ENCODE measurements around the gene UBASH3A. TPM values are rescaled to one million over a fixed set of nuclear protein-coding genes. Genes with fewer than 3 reads are reported as not detected.

The UBASH3A gene
- polyA plus RNA-seq, 3 donors: not detected

DNA sequence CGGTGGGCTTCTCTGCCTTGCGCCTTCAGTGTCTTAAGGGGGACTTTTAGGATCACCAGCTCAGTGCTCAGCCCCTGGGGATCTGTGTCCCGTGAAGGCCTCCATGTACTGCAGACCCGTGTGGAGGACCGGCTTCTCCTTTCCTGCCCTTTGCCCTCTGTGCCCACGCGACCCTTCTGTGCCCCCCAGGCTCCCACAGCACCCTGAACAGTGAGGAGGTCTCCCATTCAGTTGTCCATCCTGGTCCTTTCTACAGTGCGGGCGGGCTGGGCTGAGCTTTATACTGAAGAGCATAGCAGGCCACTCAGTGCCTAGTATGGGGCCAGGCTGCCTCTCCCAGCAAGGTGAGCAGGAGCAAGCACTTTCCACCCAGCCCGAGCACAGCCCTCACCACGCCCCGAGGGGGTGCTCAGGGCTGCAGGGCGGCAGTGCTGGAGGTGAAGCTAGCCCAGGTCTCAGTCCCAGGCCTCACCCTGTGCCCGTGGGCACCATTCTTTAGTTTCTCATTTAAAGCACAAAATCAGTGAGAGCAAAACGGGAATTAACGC is 29.7 kb upstream of the UBASH3A start:
- no peak for DNase-seq (ENCODE audit: extremely low read depth in 1 of 11, low read depth in 9 of 11, low spot score in 4 of 11)

DNA sequence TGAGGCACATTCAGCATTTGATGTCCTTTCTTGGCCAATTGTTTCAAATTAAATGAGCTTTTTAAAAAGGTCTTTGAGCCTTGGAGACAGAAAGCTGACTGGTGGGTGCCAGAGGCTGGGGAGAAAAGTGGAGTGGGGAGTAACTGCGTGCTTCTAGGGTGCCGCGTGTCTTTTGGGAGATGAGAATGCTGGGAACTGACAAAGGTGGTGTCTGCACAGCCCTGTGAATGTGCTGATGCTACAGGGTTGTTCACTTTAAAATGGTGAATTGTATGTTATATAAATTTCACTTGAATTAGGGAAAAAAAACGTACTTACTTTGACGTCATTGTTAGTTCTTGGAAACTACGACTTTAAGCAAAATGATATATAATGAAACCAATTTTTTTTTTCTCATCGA is 29.2 kb upstream of the UBASH3A start:
- no peak for DNase-seq (ENCODE audit: extremely low read depth in 1 of 11, low read depth in 9 of 11, low spot score in 4 of 11)

DNA sequence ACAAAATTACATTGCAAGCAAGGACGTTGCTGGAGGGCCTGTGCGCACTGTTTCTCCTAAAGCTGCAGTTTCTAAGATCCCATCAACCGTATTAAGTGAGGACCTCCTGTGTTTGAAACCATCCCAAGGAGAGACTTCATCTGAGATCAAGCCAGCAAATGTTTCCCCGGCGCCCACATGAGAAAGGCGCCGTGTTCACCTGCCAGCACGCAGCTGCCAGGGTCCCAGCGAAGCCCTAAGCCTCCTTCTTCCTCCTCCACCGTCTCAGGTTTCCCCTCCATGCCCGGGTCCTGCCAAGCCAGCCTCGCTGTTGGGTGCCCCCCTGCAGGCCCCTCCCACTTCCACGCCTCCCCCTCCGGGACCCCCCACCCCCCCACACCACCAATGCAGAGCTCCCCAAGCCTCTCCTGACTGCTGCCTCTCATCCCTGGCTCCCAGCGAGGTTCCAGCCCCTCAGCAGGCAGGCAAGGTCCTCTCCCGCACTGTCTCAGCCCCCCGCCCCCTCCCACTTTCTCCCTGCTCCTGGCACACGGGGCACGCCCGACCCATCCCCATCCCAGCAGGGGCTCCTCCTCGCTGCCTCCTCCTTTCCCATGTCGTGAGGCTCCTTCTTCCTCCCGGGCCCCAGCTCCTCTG is 28.7 kb upstream of the UBASH3A start:
- DNase-seq (ENCODE audit: extremely low read depth in 1 of 11, low read depth in 9 of 11, low spot score in 4 of 11): no peak

DNA sequence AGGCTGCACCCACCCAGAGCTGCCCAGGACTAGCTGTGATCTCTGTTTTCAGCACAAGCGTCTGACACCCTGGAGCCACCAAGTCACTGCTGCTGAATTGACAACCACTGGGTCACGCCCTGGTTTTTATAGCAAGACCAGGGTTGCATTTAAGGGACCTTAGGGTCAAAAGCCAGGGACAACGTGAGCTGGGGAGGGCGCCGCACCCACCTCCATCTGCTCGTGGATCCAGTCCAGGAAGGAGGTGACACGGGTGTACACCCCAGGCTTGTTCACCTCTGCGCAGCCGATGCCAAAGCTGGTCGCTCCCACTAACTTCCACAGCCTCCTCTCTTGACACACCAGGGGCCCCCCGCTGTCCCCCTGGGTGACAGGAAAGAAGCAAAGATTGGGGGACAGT is 28.2 kb upstream of the UBASH3A start:
- DNase-seq (ENCODE audit: extremely low read depth in 1 of 11, low read depth in 9 of 11, low spot score in 4 of 11): no peak

DNA sequence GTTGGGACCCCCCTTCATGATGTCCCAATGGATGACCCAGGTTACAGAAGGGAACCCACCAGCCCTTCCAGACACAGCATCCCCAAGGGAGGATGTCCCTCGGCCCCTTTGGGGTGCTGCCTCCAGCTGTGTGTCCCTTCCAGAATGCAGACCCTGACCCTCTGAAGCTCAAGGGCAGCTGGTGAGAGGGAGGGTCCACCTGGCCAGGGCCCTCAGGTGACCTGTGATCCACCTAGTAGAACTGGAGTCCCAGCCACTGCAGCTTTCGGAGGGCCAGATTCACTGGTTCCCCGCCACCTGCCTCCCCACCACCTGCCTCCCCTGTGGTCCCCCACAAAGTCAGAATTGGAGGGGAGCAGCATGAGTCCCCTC is 27.8 kb upstream of the UBASH3A start:
- DNase-seq (ENCODE audit: extremely low read depth in 1 of 11, low read depth in 9 of 11, low spot score in 4 of 11): no peak

DNA sequence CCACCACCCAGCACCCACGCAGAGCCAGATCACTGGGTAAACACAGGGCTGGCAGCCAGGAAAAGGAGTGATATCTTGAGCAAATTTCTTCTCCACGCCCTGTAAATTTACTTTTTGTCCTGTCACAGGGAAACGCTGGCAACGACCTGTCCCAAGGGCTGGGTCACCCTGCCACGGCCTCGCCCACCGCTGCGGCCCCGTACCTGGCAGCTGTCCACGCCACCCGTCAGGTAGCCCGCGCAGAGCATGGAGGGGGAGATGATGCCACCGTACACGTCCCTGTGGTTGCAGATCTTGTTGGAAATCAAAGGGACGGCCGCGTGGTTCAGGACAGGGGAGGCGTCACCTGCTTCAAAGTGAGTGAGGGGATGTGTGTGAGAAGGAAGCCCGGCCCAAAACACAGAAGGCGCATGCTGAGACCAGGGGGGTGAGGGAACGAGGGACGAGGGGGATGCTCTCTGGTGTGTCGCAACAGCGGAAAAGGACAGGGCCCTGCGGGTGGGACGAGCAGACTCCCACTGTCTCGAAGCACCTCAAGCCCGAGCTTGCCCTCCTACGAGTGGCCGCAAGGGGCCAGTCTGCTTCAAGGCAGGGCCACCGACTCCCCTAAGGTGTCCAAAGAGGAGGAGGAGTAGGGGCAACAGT is 27.2 kb upstream of the UBASH3A start:
- no peak for DNase-seq (ENCODE audit: extremely low read depth in 1 of 11, low read depth in 9 of 11, low spot score in 4 of 11)

DNA sequence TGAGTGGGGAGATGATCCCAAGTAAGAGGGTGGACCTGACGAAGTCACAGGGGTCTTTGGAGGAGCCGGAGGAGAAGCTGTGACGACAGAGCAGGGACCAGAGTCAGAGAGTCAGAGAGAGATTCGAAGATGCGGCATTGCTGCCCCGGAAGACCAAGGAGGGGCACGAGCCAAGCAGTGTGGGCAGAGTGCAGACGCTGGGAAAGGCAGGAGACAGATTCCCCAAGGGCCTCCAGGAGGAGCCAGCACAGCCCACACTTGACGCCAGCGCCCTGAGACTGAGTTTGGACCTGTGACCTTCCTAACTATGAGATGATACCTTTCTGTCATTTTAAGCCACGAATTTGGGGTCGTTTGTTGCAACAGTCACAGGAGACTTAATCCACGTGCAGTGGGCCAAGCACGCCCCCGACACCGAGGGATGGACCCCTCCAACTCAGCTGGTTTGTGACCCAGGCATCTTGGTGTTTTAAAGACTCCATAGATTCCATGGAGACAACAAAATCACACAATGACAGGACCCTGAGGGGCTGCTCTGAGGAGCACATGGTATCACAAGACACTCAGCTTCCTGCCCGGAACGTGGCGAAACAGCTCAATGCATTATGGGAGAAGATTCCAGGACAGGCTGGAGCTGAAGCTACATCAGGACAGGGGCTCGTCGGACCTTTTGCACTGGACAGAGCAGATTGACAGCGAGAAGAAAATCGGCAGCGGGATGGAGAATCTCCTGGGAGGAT is 26.3 kb upstream of the UBASH3A start:
- DNase-seq (ENCODE audit: extremely low read depth in 1 of 11, low read depth in 9 of 11, low spot score in 4 of 11): no peak

DNA sequence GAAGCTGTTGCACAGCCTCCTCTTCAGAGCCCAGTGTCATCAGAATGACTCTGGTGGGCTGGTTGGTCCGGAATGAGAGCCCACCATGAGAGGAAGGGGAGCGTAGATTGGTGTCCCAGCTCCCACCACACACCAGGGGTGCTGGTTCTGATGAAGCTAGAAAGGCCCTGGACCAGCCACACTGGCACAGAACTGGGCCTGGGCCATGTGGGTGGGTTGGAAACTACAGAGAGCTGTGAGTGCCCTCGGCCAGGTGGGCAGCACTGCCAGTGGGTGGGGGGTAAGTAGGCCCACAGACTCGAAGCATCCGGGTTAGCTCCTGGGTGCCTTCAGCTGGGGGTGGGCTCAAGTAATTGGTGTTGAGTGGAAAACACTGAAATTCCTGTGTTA is 25.8 kb upstream of the UBASH3A start:
- no peak for DNase-seq (ENCODE audit: extremely low read depth in 1 of 11, low read depth in 9 of 11, low spot score in 4 of 11)

DNA sequence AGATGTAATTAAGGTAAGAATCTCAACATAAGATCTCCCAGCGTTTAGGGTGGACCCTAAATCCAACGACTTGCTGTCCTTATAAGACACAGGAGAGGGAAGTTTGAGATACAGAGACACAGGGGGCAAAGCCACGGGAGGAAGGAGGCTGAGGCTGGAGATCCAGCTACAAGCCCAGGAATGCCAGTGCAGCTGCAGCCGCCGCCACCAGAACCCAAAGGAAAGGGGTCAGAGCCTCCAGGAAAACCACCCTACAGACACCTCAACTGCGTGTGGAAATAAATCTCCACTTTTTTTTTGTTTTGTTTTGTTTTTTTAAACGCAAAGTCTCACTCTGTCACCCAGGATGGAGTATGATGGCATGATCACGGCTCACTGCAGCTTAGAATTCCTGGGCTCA is 25.3 kb upstream of the UBASH3A start:
- DNase-seq (ENCODE audit: extremely low read depth in 1 of 11, low read depth in 9 of 11, low spot score in 4 of 11): no peak

DNA sequence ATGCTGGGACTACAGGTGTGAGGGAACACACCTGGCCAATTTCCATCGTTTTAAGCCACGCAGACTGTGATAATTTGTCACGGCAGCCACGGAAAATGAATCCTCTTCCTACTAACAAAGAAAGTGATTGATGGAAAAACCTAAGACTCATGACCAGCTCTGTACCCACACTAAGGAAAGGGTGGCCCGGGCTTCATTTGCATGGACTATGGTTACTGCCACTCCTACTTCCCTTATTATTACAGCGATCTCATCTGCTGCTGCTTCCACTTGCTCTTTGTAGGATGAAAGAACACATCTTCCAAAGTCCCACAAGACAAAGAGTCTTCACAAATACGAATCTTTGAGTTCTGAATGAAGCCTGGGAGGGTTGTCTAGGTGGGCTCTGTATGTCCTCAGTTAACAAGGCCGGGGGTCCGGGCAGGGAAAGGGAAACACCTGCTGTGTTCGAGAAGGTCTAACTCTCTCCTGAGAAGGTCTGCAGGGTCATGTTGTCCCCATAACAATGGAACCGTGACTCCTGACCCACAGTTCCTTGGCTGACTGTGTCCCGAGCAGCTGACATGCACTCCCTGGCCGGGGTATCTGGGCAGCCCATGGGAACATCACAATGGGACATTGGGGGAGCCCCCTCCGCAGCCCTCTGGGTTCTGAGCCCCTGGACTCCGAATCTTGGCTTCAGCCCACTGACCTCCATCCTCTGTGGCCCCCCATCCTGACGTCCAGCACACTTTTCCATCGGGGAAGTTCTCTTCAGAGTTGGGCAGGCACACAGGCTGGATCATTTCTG is 24.1 kb upstream of the UBASH3A start:
- DNase-seq (ENCODE audit: extremely low read depth in 1 of 11, low read depth in 9 of 11, low spot score in 4 of 11): no peak

DNA sequence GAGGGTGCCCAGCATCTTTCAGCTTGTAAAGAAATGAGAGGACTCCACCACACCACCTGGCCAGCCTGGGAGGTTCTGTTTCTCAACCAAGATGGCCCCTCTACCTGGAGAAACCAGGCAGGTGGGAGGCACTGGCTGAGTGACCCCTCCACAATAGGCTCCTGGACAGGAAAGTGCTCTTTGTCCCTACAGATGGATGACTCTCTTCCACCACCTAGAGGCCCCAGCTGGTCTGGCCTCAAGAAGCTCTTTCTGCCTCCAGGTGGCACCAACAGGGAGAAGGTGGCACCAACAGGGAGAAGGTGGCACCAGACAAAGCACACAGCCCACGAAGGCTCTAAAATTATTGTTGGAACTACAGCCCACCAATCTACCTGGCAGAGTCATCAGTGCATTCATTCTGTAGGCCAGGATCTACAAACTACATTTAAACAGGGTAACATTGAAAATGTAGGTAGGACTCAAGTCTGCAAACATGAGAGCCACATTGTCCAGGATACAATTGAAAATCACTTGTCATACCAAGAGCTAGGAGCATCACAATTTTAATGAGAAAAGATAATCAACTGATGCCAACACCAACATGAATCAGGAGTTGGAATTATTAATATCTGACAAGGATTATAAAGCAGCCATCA is 22.2 kb upstream of the UBASH3A start:
- DNase-seq (ENCODE audit: extremely low read depth in 1 of 11, low read depth in 9 of 11, low spot score in 4 of 11): no peak

DNA sequence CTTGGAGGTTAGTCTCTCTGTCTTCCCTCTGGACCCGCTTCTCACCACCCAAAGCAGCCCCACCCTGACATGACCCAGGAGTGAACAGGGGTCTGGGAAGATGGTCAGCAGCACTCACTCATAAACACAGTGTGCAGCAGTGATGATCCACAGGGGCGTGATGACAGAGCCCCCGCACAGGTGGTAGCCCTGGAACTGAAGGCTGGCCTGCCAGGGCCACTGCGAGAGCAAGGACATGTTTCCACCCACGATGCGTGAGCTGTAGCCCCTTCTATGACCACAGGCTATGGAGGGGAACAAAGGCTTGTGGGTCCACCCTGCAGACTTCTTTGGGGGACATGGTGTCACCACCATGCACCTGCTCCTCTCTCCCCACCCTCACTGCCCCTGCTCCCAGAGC is 20.8 kb upstream of the UBASH3A start:
- DNase-seq (ENCODE audit: extremely low read depth in 1 of 11, low read depth in 9 of 11, low spot score in 4 of 11): no peak

DNA sequence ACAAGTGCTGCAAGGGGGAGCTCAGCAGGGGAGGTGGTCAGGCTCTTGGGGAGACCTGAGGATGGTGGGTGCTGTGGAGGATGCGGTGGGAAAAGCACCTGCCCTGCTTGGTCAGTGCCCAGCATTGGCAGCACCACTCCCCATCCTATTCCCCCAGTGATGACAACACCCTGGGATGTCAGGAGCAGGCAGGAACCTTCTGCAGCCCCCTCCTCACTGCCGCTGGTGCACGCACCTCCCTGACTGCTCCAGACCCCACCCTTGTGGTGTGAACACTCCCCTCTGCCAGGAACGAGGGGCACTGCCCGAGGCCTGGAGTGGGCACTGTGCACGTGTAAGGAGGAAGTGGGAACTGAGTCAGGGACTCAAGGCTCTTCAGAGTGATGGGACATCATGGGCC is 20.4 kb upstream of the UBASH3A start:
- no peak for DNase-seq (ENCODE audit: extremely low read depth in 1 of 11, low read depth in 9 of 11, low spot score in 4 of 11)

DNA sequence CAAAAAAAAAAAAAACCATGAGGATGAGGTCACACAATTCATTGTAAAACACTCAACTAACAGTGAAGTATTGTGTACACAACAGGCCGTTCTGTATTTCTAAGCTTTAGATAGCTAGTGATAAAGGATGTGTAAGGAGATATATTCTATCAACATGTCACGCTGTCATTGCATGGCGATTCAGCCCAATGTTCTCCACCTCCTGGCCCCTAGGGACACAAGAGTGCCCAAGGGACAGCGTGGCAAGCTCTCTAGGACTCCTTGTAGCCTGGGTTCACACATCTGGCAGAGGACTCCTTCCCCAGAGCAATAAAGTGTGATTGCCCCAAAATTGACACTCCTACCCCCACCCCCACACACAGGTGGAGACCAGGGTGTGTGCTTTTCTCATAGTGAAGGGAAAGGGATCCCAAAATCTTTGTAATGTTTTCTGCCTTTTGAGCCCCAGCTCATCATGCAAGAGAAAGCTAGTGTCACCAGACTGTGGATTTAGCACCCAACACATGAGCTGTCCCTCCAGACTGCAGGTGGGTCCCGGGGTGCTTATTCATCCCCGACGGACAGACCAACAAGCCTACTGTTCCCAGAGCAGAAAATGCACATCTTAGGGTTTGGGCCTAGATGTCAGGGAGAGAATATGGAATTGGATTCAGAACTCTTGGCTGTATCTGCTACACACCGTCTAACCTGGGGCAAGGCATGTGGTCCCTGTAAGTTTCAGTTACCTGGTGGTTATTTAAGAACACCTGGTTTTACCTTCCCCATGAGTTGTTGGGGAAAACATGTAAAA is 19.4 kb upstream of the UBASH3A start:
- DNase-seq (ENCODE audit: extremely low read depth in 1 of 11, low read depth in 9 of 11, low spot score in 4 of 11): no peak

DNA sequence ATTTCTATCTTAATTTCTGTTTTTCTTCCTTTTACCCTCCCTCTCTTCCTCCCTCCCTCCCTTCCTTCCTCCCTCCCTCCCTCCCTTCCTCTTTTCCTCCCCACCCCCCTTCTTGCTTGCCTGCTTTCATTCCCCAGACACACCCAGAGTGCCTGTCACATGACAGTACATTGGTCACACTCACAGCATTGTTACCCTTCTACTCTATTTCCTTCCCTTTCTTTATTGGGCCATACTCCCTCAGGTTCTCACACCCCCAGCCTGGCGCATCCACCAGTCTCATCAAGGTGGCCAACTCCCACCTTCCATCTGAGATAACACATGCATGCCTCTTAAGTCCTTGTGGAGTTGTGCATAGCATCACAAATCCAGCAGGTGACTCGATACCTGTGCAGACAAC is 18.7 kb upstream of the UBASH3A start:
- DNase-seq (ENCODE audit: extremely low read depth in 1 of 11, low read depth in 9 of 11, low spot score in 4 of 11): no peak

DNA sequence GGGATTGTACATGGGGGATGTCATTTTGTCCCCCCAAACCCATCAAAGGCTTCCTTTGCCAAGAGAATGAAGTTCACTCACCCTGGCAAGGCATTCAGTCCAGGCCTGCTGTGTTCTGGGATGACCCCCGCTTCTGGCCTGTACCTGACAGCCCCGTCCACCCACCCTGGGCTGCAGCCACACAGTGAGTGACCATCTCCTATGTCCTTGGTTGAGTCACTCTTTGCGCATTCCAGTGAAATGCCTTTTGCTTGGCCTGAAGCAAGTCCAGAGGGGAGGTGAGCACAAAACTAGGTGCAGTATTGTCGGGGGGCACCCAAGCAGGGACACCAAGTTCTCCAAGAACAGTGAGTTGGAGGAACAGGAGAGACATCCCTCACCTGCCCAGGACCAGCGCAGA is 18.1 kb upstream of the UBASH3A start:
- no peak for DNase-seq (ENCODE audit: extremely low read depth in 1 of 11, low read depth in 9 of 11, low spot score in 4 of 11)

DNA sequence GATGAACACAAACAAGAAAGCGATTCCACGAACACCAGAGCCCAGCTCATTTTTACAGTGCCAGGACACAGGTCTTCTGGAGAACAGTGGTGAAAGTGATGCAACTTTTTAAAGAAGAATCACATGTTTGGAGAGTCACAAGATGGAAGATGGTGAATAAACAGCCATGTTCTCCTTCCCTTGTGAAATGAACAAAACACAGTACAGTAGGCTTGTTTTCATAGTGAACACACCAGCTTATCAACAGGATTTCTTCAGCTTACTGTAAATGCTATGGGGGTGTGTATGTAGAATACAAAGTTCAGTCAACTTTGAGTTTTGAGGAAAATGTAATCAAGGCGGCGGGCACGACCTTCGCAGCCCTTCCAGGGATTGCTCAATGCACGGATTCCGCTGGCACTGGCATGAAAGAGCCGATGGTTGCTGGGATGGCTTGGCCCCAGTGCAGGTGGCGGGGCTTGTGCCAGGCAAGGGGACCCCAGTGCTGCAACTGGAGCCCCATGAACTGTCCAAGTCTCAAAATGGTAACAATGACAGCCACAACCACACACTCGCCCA is 17.6 kb upstream of the UBASH3A start:
- DNase-seq (ENCODE audit: extremely low read depth in 1 of 11, low read depth in 9 of 11, low spot score in 4 of 11): no peak

DNA sequence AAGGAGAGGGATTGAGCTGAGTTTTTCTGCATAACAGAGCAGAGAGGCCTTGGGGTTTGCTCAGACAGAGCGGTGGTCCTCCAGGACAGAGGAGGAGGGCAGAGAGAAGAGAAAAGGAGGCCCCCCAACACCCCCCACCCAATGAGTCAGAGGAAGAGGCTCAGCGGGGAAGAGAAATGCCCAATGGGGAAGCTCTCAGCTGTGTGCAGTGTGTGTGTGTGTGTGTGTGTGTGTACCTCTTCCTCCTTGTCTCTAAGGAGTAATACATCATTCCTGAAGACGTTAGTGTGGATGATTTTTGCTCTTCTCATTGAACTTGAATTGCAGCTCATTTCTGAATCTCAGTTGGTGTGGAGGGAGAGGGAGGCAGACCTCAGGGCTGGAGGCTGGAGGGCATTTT is 16.5 kb upstream of the UBASH3A start:
- DNase-seq (ENCODE audit: extremely low read depth in 1 of 11, low read depth in 9 of 11, low spot score in 4 of 11): no peak

Measured in renal cortex interstitium (tissue), 11 donors.